C4-2B (cell line): ENCODE data around the gene GDNF.

Experiments
- ZFX ChIP-seq: fragments of 450-650 bp; IDR thresholded peaks from 2 replicates; pipeline ENCODE4 v1.6.1; 2017
- TF ChIP-seq, protein P1 (sequence below): fragments of 450-650 bp; conservative IDR thresholded peaks from 2 replicates; pipeline ENCODE4 v1.5.1; 2017; ENCODE audit warnings: mild to moderate bottlenecking

GRCh38 chr5:37767251-37767650 is 72.6 kb downstream of the GDNF start:
- TF ChIP-seq, protein P1, sequence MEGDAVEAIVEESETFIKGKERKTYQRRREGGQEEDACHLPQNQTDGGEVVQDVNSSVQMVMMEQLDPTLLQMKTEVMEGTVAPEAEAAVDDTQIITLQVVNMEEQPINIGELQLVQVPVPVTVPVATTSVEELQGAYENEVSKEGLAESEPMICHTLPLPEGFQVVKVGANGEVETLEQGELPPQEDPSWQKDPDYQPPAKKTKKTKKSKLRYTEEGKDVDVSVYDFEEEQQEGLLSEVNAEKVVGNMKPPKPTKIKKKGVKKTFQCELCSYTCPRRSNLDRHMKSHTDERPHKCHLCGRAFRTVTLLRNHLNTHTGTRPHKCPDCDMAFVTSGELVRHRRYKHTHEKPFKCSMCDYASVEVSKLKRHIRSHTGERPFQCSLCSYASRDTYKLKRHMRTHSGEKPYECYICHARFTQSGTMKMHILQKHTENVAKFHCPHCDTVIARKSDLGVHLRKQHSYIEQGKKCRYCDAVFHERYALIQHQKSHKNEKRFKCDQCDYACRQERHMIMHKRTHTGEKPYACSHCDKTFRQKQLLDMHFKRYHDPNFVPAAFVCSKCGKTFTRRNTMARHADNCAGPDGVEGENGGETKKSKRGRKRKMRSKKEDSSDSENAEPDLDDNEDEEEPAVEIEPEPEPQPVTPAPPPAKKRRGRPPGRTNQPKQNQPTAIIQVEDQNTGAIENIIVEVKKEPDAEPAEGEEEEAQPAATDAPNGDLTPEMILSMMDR: no peak
- TF ChIP-seq ZFX: no peak
